Naive thymus-derived CD4-positive, alpha-beta T cell (primary cell): Measurements from ENCODE around the gene KBTBD13. TPM values are rescaled to one million over a fixed set of nuclear protein-coding genes. Genes with fewer than 3 reads are reported as not detected.
A peak's percentile ranks its signal among the peaks of the same experiment; 100 is the strongest.

Experiments
- ATAC-seq: fragments of 150-1000 bp; cut with Tn5 transposase; 2 replicates; pipeline ENCODE4 v1.10.0; 2021; ENCODE audit warnings: mild to moderate bottlenecking, moderate library complexity
- CTCF ChIA-PET: fragments of 350-600 bp; sonication (Branson Sonifier 250); formaldehyde crosslinking; loops from one replicate; lab custom pipeline; 2021; ENCODE audit warnings: antibody characterized with exemption; lab: Charles Lee
- POLR2A ChIA-PET: fragments of 350-600 bp; sonication (Branson Sonifier 250); formaldehyde crosslinking; loops from one replicate; lab custom pipeline; 2021; ENCODE audit warnings: antibody characterized with exemption, inconsistent platforms; lab: Charles Lee
- DNase-seq, 9 donors: peaks; one replicate each; pipeline versions ENCODE4 v3.0.0 to v3.0.0-alpha.2; 2020 to 2022; ENCODE audit warnings: mixed read lengths in 1 of 9
- H3K27ac ChIP-seq: one replicate; pipeline ENCODE4 v1.7.0; 2013; ENCODE audit warnings: mild to moderate bottlenecking, low read depth, low read length, moderate library complexity
- H3K27me3 ChIP-seq, 2 donors: one replicate each; pipeline ENCODE4 v1.7.0; 2013; ENCODE audit warnings: low read length in 2 of 2, mild to moderate bottlenecking in 2 of 2, moderate library complexity in 2 of 2; ENCODE audit not compliant: control insufficient read depth in 2 of 2, insufficient read depth in 2 of 2
- H3K36me3 ChIP-seq, 3 experiments: 1 replicate in 2 of 3; 2 replicates in 1 of 3; pipeline ENCODE4 v1.7.0; 2013; ENCODE audit warnings: low read length in 3 of 3, mild to moderate bottlenecking in 3 of 3, moderate library complexity in 1 of 3; ENCODE audit not compliant: insufficient read depth in 3 of 3, control insufficient read depth in 2 of 3
- H3K4me1 ChIP-seq, 2 donors: one replicate each; pipeline ENCODE4 v1.7.0; 2013; ENCODE audit warnings: low read length in 2 of 2, mild to moderate bottlenecking in 2 of 2, moderate library complexity in 1 of 2; ENCODE audit not compliant: control insufficient read depth in 2 of 2, insufficient read depth in 2 of 2
- H3K4me3 ChIP-seq: 2 replicates; pipeline ENCODE4 v1.7.0; 2013; ENCODE audit warnings: mild to moderate bottlenecking, low read length
- H3K9me3 ChIP-seq, 3 experiments: 1 replicate in 2 of 3; 2 replicates in 1 of 3; pipeline ENCODE4 v1.7.0; 2013; ENCODE audit warnings: low read length in 3 of 3; ENCODE audit not compliant: control insufficient read depth in 2 of 3
- H3K27ac Mint-ChIP-seq, 9 donors: one replicate each; pipeline ENCODE4 v1.8.0; 2020 to 2022; ENCODE audit warnings: mixed read lengths in 9 of 9, mild to moderate bottlenecking in 8 of 9, moderate library complexity in 5 of 9, inconsistent platforms in 2 of 9
- H3K27me3 Mint-ChIP-seq, 5 donors: one replicate each; pipeline ENCODE4 v1.8.0; 2021 to 2022; ENCODE audit warnings: mixed read lengths in 5 of 5, mild to moderate bottlenecking in 1 of 5
- H3K36me3 Mint-ChIP-seq, 5 donors: one replicate each; pipeline ENCODE4 v1.8.0; 2020 to 2022; ENCODE audit warnings: mixed read lengths in 5 of 5, mild to moderate bottlenecking in 3 of 5, inconsistent platforms in 1 of 5
- H3K4me1 Mint-ChIP-seq, 7 donors: one replicate each; pipeline ENCODE4 v1.8.0; 2020 to 2022; ENCODE audit warnings: mixed read lengths in 7 of 7, mild to moderate bottlenecking in 3 of 7, inconsistent platforms in 1 of 7
- H3K4me3 Mint-ChIP-seq, 10 donors: one replicate each; pipeline ENCODE4 v1.8.0; 2020 to 2022; ENCODE audit warnings: mild to moderate bottlenecking in 10 of 10, mixed read lengths in 10 of 10, moderate library complexity in 6 of 10, inconsistent platforms in 2 of 10
- H3K9me3 Mint-ChIP-seq, 11 donors: one replicate each; pipeline ENCODE4 v1.8.0; 2020 to 2022; ENCODE audit warnings: mixed read lengths in 11 of 11, mild to moderate bottlenecking in 4 of 11, inconsistent platforms in 1 of 11, moderate library complexity in 1 of 11
- intact Hi-C, 2 donors: fragments of 100-400 bp; cut with micrococcal nuclease; formaldehyde crosslinking; loops; one replicate each; pipeline ENCODE4 v1.15.1; 2023
- polyA plus RNA-seq, 2 donors: library from polyadenylated mRNA; unstranded; fragments of 300-500 nt; fragmentation: Illumina TruSeq; gene quantifications; one replicate each; pipeline ENCODE4 v1.2.3, GENCODE V29; 2021
- total RNA-seq, 6 experiments: library from RNA in 5 of 6; stranded (reverse) in 5 of 6; gene quantifications; 1 replicate in 5 of 6; 2 replicates in 1 of 6; pipeline ENCODE4 v1.2.3 and lab custom pipeline; 2021 to 2026

KBTBD13 gene
- total and polyA plus RNA-seq, 7 experiments from 2014 or later = not detected

GRCh38 chr15:65110676-65111292, 34.2 kb downstream of the KBTBD13 start:
- no peaks in the 10 kb centered on the region for H3K9me3 ChIP-seq
- ChIA-PET POLR2A (no interaction called here), CTCF (interaction anchor here (0.7 kb wide), 1 partner anchor 259 kb away, joined by 4 read pairs; no protein-coding TSS in a partner anchor)
- no peak overlapping the region for H3K27ac ChIP-seq
- ATAC-seq (no peak), DNase-seq (no peak)
- peaks cover 5 to 38% (median 16%) of the 10 kb centered on the region in 5 donors for H3K36me3 Mint-ChIP-seq
- H3K27ac Mint-ChIP-seq = peak overlapping the region in 2 of 9 donors; percentile 45 to 56
- H3K4me3 Mint-ChIP-seq = no peak overlapping the region
- H3K4me3 ChIP-seq = no peak overlapping the region
- peaks cover 0 to 4% (median 0%) of the 10 kb centered on the region in 7 donors for H3K4me1 Mint-ChIP-seq
- H3K36me3 ChIP-seq = peaks cover 0 to 38% (median 5%) of the 10 kb centered on the region in 3 experiments
- no peaks in the 10 kb centered on the region for H3K27me3 Mint-ChIP-seq
- H3K27me3 ChIP-seq = no peaks in the 10 kb centered on the region
- H3K4me1 ChIP-seq = no peaks in the 10 kb centered on the region
- intact Hi-C loops = no loop called here
- H3K9me3 Mint-ChIP-seq = no peaks in the 10 kb centered on the region

GRCh38 chr15:65115086-65115485, 38.5 kb downstream of the KBTBD13 start, which contains the start of gene UBAP1L:
TSS of gene UBAP1L (minus strand) at chr15:65115200. CDS start at chr15:65106215, 8,985 bp downstream.
- Histone ChIP-seq H3K27me3 (no peaks in the 10 kb centered on the region), H3K36me3 (peaks cover 8 to 68% (median 16%) of the 10 kb centered on the region in 3 experiments), H3K27ac (no peak within 1 kb of the TSS), H3K4me3 (no peak within 1 kb of the TSS), H3K9me3 (no peaks in the 10 kb centered on the region), H3K4me1 (no peaks in the 10 kb centered on the region)
- no peaks in the 10 kb centered on the region for H3K27me3 Mint-ChIP-seq
- ChIA-PET POLR2A (interaction anchor here (0.6 kb wide), 1 partner anchor 12 kb away, joined by 5 read pairs; no protein-coding TSS in a partner anchor), CTCF (no interaction called here)
- H3K9me3 Mint-ChIP-seq = no peaks in the 10 kb centered on the region
- peaks cover 14 to 55% (median 29%) of the 10 kb centered on the region in 5 donors for H3K36me3 Mint-ChIP-seq
- peak within 1 kb of the TSS in 2 of 9 donors; percentile 7 to 32 for H3K27ac Mint-ChIP-seq
- no peak within 1 kb of the TSS for H3K4me3 Mint-ChIP-seq
- DNase-seq (no peak), ATAC-seq (no peak)
- peaks cover 0 to 6% (median 0%) of the 10 kb centered on the region in 7 donors for H3K4me1 Mint-ChIP-seq
- intact Hi-C loops = no loop called here

- H3K27ac Mint-ChIP-seq = peak overlapping the region in 2 of 9 donors; percentile 7 to 32
- no peaks in the 10 kb centered on the region for H3K4me1 ChIP-seq
- H3K9me3 Mint-ChIP-seq = no peaks in the 10 kb centered on the region
- intact Hi-C loops = no loop called here
- no peak overlapping the region for H3K4me3 ChIP-seq
- H3K27ac ChIP-seq = no peak overlapping the region
- no peaks in the 10 kb centered on the region for H3K27me3 Mint-ChIP-seq
- peaks cover 8 to 68% (median 16%) of the 10 kb centered on the region in 3 experiments for H3K36me3 ChIP-seq
- no peaks in the 10 kb centered on the region for H3K27me3 ChIP-seq
- H3K36me3 Mint-ChIP-seq = peaks cover 14 to 55% (median 29%) of the 10 kb centered on the region in 5 donors
- DNase-seq (no peak), ATAC-seq (no peak)
- peaks cover 0 to 6% (median 0%) of the 10 kb centered on the region in 7 donors for H3K4me1 Mint-ChIP-seq
- CTCF ChIA-PET = no interaction called here
- no peaks in the 10 kb centered on the region for H3K9me3 ChIP-seq
- H3K4me3 Mint-ChIP-seq = no peak overlapping the region
- POLR2A ChIA-PET = interaction anchor here (0.6 kb wide), 1 partner anchor 12 kb away, joined by 5 read pairs; no protein-coding TSS in a partner anchor
Measured at GRCh38 chr15:65115542-65115941, 39.0 kb downstream of the KBTBD13 start.

Other genes with a start within 250 kb of the KBTBD13 start
- 10 to 100 TPM in 4 of 5 experiments, 1 to 10 TPM in 1; 8.6 to 52.3 (median 14.0) TPM for gene PLEKHO2, start 234.8 kb upstream of the KBTBD13 start, total RNA-seq
- 10 to 100 TPM; 10.3 to 20.9 TPM for gene PLEKHO2, start 234.8 kb upstream of the KBTBD13 start, polyA plus RNA-seq
- gene ANKDD1A, start 164.8 kb upstream of the KBTBD13 start, total RNA-seq = 1 to 10 TPM; 3.3 to 9.3 (median 4.0) TPM
- gene ANKDD1A, start 164.8 kb upstream of the KBTBD13 start, polyA plus RNA-seq = 1 to 10 TPM in 1 of 2 donors, under 1 TPM in 1; 0.20 to 2.0 TPM
- 10 to 100 TPM; 42.5 to 72.3 (median 60.0) TPM for gene SPG21, start 86.8 kb upstream of the KBTBD13 start, total RNA-seq
- gene SPG21, start 86.8 kb upstream of the KBTBD13 start, polyA plus RNA-seq = 100 to 1,000 TPM; 123 to 140 TPM
- gene MTFMT, start 47.1 kb upstream of the KBTBD13 start, total RNA-seq = 10 to 100 TPM in 4 of 5 experiments, 1 to 10 TPM in 1; 7.1 to 24.8 (median 12.7) TPM
- 10 to 100 TPM; 19.7 to 21.5 TPM for gene MTFMT, start 47.1 kb upstream of the KBTBD13 start, polyA plus RNA-seq
- not detected for gene SLC51B, start 31.4 kb upstream of the KBTBD13 start, total RNA-seq
- not detected for gene SLC51B, start 31.4 kb upstream of the KBTBD13 start, polyA plus RNA-seq
- gene RASL12, start 8.8 kb upstream of the KBTBD13 start, total RNA-seq = not detected
- not detected for gene RASL12, start 8.8 kb upstream of the KBTBD13 start, polyA plus RNA-seq
- 10 to 100 TPM in 4 of 5 experiments, 1 to 10 TPM in 1; 6.4 to 17.1 (median 13.5) TPM for gene UBAP1L, start 38.5 kb downstream of the KBTBD13 start, total RNA-seq
- under 1 TPM; 0.09 to 0.20 TPM for gene UBAP1L, start 38.5 kb downstream of the KBTBD13 start, polyA plus RNA-seq
- 10 to 100 TPM; 23.0 to 38.6 (median 36.9) TPM for gene PDCD7, start 57.1 kb downstream of the KBTBD13 start, total RNA-seq
- 10 to 100 TPM; 10.6 to 26.5 TPM for gene PDCD7, start 57.1 kb downstream of the KBTBD13 start, polyA plus RNA-seq
- 10 to 100 TPM; 33.4 to 56.3 (median 51.1) TPM for gene CLPX, start 108.6 kb downstream of the KBTBD13 start, total RNA-seq
- gene CLPX, start 108.6 kb downstream of the KBTBD13 start, polyA plus RNA-seq = 10 to 100 TPM; 34.1 to 37.0 TPM
- gene CILP, start 134.7 kb downstream of the KBTBD13 start, total RNA-seq = under 1 TPM; 0.05 to 0.49 (median 0.44) TPM
- under 1 TPM in 1 of 2 donors, not detected in 1; 0.10 TPM for gene CILP, start 134.7 kb downstream of the KBTBD13 start, polyA plus RNA-seq
- gene PARP16, start 210.1 kb downstream of the KBTBD13 start, total RNA-seq = 10 to 100 TPM; 10.9 to 21.5 (median 15.7) TPM
- gene PARP16, start 210.1 kb downstream of the KBTBD13 start, polyA plus RNA-seq = 10 to 100 TPM; 28.1 to 45.7 TPM
- gene RNU5A-1, start 219.3 kb downstream of the KBTBD13 start, total RNA-seq = not detected
- not detected for gene RNU5A-1, start 219.3 kb downstream of the KBTBD13 start, polyA plus RNA-seq
- 10 to 100 TPM in 1 of 5 experiments, not detected in 4; 18.9 TPM for gene RNU5B-1, start 227.9 kb downstream of the KBTBD13 start, total RNA-seq
- gene RNU5B-1, start 227.9 kb downstream of the KBTBD13 start, polyA plus RNA-seq = not detected